GM19238 (cell line): Measurements from ENCODE around the gene TEX101.
A peak's percentile ranks its signal among the peaks of the same experiment; 100 is the strongest.

Experiments used
- DNase-seq: peaks from one replicate; pipeline ENCODE4 v3.0.0; 2011; ENCODE audit warnings: low spot score; ENCODE audit not compliant: insufficient read length

TEX101 gene

GRCh38 chr19:43446746-43447489 is 32.2 kb downstream of the TEX101 start:
- DNase-seq, result peak; percentile 70

GRCh38 chr19:43447655-43448054 is 33.0 kb downstream of the TEX101 start:
- DNase-seq, result no peak

GRCh38 chr19:43450545-43450997 is 35.9 kb downstream of the TEX101 start:
- no peak for DNase-seq

- DNase-seq, result no peak
These were observed 37.9 kb downstream of the TEX101 start for GRCh38 chr19:43452582-43452981.

GRCh38 chr19:43454031-43454430 is 39.3 kb downstream of the TEX101 start:
- DNase-seq, result no peak

- no peak for DNase-seq
These were observed 40.8 kb downstream of the TEX101 start for GRCh38 chr19:43455321-43456113.

GRCh38 chr19:43457809-43458208 is 43.1 kb downstream of the TEX101 start:
- DNase-seq, result no peak

GRCh38 chr19:43460362-43461016 is 45.8 kb downstream of the TEX101 start:
- DNase-seq, result no peak

GRCh38 chr19:43461303-43461702 is 46.6 kb downstream of the TEX101 start:
- no peak for DNase-seq

- DNase-seq, result no peak
These were observed 47.7 kb downstream of the TEX101 start for GRCh38 chr19:43462383-43462782.

- no peak for DNase-seq
These were observed 48.2 kb downstream of the TEX101 start for GRCh38 chr19:43462785-43463380.

- DNase-seq, result peak; percentile 92
These were observed 48.9 kb downstream of the TEX101 start for GRCh38 chr19:43463381-43464133.

GRCh38 chr19:43464134-43464775 is 49.6 kb downstream of the TEX101 start:
- peak; percentile 62 for DNase-seq

GRCh38 chr19:43465468-43466120 is 50.9 kb downstream of the TEX101 start, which contains the start of gene LYPD3:
LYPD3 (minus strand) TSS chr19:43465608; CDS start chr19:43465571, 37 bp downstream.
- no peak for DNase-seq

- DNase-seq, result no peak
These were observed 52.1 kb downstream of the TEX101 start for GRCh38 chr19:43466793-43467192.

GRCh38 chr19:43467276-43467675 is 52.6 kb downstream of the TEX101 start:
- DNase-seq, result no peak

GRCh38 chr19:43467730-43468129 is 53.0 kb downstream of the TEX101 start:
- DNase-seq, result no peak
